HG03045 (cell line): ENCODE measurements around the gene HS2ST1.
"Not testable (repeated sequence)": the region's sequence is repeated elsewhere in the genome, so short reads cannot be mapped to it uniquely, and the experiment has no call there.

Experiments
- ATAC-seq: cut with Tn5 transposase; IDR thresholded peaks from one replicate; pipeline ENCODE4 v1.9.1; 2021; ENCODE audit warnings: mild to moderate bottlenecking, moderate library complexity; ENCODE audit not compliant: unreplicated experiment

The HS2ST1 gene

DNA sequence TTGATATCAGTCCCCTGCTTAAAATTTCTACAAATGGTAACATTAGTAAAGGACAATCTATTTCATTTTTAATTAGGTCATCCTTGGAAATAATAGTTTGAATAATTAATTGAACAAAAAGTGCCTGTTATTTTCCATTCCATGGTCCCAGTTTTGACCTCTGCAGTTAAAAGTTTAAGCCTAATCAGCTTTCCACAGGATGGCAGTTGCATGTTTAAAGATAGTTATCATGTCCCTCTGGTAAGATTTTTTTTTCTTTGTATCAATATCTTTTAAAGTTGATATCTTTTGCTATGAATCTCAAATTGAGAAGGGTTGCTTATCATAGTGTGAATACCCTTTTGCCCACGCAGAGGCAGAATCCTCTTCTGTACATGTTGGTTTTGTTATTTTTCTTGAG is 90.4 kb downstream of the HS2ST1 start:
- no peak for ATAC-seq

DNA sequence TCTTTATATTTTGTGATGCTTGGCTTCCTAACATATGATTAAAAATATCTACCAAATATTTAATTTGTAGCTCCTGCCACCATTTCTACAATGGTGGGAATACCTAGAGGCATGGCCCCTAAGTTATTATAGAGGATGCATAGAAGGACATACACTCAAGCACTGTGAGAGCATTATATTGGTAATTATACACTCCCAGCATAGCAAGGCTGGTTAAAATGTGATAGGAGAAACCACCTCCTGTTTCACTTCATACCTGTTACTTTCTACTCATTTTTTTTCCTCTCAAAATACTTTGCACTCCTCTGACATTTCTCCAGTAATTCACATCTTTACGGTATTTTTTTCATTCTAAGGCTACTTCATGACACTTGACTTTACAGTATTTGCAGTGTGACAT is 92.9 kb downstream of the HS2ST1 start:
- no peak for ATAC-seq

DNA sequence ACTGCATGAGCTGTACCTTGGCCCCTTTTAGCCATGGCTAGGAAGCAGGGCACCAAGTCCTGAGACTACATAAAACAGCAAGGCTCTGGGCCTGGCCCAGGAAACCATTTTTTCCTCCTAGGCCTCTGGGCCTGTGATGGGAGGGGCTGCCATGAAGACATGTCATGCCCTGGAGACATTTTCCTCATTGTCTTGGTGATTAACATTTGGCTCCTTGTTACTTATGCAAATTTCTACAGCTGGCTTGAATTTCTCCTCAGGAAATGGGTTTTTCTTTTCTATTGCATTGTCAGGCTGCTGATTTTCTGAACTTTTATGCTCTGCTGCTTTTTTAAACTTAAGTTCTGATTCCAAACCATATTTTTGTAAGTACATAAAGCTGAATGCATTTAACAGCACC is 99.0 kb downstream of the HS2ST1 start:
- not testable (repeated sequence) for ATAC-seq

DNA sequence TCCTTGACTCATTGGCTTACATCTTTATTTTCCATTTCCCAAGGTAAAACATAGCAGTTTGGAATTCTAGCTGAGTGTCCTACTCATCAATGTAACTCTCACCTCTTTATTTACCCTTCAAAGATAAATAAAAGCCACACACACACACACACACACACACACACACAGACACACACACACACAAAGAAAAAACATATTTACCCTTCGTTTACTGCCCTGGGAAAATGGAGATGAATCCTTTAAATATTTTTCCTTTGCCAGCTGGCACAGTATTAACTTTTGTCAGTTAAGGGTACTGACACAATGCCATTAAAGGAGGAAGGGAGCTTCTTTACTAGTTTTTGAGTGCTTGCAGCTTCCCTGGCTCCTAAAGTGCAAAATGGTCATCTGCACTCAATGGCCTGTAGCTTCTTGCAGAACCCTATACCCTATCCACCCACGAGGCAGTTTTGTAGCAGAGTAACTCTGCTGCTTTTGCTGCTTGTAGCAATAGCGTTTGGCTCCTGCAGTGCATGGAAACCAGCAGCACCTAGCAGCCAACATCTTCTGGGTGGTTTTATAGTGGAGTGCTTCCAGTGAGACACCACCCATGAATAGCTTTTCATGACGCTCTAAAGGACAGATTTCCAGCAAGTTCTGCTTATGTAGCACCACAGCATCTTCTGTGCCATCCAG is 103.7 kb downstream of the HS2ST1 start:
- no peak for ATAC-seq

- no peak for ATAC-seq
Measured at GRCh38 chr1:87023326-87023725, 108.9 kb downstream of the HS2ST1 start.

DNA sequence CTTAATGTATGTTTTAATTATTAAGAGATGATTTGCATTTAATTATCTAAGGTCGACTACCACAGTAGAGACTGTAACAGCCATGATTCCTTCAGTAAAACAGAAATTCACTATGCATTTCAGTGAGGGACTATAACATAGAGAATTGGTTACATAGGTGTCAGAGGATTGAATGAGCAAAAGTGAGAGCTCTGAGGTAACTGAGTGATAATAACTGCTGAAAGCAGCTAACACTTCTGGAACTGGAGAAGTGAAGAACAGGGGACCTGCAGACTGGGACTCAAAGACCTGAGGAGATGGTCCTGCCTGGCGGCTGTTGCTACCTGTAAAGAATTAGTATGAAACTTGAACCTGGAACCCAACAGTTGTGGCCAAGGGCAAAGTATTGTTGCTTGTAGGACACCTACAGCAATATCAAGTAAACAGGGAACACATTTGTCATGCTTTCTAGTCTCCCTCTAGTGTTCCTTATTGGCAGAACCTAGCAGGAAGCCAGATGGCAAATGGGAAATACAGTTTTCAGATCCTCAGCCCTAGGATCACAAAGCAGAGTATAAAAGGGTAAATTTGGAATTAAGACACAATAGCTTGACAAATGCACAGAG is 110.6 kb downstream of the HS2ST1 start:
- ATAC-seq: peak; percentile 65

DNA sequence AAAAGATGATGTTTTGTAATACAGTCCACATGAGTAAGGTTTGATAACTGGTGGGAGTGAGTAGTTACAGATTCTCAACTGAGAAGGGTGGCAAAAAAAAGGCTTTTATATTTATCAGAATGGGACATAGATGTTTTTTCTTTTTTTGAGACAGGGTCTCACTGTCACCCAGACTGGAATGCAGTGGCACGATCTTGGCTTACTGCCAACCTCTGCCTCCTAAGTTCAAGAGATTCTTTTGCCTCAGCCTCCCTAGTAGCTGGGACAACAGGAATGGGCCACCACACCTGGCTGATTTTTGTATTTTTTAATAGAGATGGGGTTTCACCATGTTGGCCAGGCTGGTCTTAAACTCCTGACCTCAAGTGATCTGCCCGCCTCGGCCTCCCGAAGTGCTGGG is 113.1 kb downstream of the HS2ST1 start:
- ATAC-seq: not testable (repeated sequence)

DNA sequence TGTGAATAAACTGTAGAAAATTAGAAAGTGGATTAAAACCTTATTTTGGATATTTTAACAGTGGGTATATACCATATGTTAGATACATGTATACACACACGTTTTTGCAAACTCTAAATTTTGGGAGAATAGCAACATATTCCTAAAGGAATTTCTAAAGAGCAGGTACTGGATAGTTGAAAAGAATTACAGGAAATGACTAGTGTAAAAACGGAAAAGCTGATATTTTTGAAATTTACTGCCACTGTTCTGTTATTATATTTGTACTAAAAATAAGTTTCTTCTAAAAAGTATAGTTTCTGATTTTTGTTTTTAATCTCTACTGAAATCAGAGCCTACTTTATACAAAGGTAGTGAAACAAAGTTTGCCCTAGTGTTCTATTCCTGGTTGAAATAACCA is 114.1 kb downstream of the HS2ST1 start:
- ATAC-seq: no peak

DNA sequence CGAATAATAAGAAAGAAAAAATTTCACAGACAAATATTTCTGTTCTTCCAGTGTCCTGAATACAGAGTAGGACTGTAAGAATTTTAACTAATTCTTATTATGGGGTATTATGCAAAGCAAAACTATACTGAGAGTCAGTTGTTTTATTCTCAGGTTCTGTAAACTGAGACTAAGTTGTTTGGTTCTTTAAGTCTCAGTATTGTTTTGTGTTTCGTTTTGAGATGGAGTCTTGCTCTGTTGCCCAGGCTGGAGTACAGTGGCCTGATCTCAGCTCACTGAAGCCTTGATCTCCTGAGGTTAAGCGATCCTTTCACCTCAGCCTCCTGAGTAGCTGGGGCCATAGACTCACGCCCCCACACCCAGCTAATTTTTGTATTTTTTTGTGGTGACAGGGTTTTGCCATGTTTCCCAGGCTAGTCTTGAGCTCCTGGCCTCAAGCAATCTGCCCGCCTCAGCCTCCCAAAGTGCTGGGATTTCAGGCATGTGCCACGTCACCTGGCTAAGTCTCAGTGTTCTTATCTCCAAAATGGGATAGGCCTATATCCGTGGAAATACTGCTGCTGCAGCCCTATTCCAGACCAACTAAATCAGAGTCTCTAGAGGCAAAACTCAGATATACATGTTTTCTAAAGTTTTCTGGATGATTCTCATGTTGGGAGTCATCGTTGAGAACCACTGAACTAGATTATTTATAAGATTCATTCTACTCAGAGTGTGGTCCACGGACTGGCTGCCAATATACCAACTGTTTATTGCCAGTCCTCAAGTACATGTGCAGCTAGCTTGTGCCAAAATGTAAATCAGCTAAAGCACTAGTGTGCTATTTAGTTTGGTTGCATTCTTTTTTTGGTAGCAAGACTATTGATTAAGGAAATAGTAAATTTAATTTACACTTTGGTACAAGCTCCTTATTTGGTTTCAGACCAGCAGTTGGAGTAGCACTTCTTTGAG is 116.6 kb downstream of the HS2ST1 start:
- peak; percentile 96 for ATAC-seq

- ATAC-seq: no peak
Measured at GRCh38 chr1:87034351-87034750, 119.9 kb downstream of the HS2ST1 start.

DNA sequence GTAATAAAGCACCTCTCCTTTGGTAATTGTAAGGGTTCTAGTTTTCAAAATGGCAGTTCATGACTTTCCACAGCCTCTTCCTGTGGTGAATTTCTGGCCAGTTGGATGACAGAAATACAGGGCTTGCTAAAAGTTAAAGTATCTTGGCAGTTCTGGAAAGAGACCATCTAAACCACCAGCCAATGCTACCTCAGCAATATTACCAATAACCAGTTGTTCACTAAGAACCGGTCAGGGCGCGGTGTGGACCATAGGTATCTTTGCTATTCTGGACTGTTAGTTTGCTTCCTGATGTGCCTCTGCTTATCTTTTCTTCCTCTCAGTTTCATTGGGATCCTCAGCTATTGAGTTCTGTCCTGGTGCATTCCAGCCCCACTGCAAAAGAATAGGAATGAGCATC is 124.7 kb downstream of the HS2ST1 start:
- no peak for ATAC-seq

GRCh38 chr1:87042111-87042811 is 127.8 kb downstream of the HS2ST1 start:
- no peak for ATAC-seq

DNA sequence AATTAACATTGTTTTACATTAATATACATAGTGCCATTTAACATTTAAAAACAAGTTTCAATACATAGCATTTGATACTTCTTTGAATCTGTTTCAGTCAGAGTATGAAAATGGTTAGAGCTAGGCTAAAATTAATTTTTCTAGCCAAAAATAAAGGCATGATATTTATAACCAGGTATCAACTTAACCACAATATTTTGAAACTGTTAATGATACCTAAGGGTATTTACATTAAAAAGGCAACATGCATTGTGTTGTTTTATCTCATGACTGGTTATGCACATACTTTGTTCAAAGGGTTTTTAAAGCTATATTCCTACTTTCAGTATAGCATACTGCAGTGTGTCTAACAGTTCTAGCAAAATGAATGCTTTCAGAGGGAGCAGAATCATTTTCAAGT is 130.0 kb downstream of the HS2ST1 start:
- no peak for ATAC-seq

DNA sequence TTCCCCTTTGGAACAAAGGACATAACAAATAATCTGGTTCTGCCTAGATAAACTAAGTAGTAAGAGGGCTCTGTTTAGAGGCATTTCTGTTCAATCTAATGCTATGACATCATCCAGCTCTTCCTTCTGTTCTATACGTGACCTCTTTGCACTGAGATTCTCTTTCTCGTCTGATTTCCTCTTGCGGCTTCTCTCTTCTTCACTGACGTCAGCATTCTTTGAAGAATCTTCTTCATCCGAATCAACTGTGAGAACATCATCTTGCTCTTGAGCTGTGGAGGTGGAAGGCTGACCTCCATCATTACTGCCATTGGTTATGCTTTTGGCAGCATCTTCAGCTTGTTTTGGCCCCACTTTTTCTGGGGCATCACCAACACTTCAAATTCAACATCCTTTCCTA is 130.4 kb downstream of the HS2ST1 start:
- no peak for ATAC-seq

DNA sequence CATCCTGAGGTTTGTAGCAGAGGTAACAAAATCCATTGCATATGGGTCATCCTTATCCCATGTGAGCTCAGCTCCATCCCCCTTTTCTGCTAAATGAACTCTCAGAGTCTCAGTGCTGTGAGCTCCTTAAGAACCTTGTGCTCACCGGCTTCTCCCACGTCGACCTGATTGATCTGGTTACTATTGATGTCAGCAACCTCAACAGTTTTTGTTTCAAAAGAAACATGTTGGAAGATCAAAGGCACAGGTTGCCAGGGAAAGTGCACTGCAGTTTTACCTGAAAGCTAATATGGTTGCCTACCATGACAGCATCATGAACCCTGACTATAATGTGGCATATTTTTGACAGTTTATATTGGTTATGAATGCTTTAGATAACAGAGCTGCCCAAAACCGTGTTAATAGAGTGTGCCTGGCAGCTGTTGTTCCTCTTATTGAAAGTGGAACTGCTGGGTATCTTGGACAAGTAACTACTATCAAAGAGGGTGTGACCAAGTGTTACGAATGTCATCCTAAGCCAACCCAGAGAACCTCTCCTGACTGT is 131.4 kb downstream of the HS2ST1 start:
- ATAC-seq: peak; percentile 51

DNA sequence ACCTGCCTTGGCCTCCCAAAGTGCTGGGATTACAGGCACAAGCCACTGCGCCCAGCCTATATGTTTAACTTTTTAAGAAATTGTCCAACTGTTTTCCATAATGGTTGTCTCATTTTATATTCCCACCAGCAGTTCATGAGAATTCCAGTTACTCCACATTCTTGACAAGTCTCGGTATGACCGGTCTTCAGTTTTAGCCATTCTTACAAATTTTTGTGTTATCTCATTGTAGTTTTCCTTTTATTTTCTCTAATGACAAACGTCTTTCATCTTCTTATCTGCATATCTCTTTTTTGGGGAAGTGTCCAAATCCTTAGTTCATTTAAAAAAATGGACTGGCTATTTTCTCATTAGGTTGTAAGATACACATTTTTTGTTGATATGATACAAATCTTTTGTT is 132.5 kb downstream of the HS2ST1 start:
- no peak for ATAC-seq

DNA sequence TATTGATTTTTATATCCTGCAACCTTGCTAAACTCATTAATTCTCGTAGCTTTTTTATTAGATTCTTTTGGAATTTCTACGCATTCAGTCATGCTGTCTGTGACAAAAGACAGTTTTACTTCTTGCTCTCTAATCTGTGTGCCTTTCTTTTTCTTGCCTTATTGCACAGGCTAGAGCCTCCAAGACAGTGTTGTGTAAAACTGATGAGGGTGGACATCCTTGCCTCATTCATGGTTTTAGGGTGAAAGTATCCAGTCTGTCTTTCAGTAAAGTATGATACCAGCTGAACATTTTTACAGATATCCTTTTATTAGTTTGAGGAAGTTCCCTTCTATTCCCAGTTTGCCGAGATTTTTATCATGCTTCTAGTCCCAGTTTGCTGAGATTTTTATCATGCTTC is 133.8 kb downstream of the HS2ST1 start:
- ATAC-seq: no peak

GRCh38 chr1:87051965-87052364 is 137.5 kb downstream of the HS2ST1 start:
- no peak for ATAC-seq

- no peak for ATAC-seq
Measured at GRCh38 chr1:87052400-87052799, 138.0 kb downstream of the HS2ST1 start.

- ATAC-seq: no peak
Measured at GRCh38 chr1:87052961-87053360, 138.5 kb downstream of the HS2ST1 start.

- ATAC-seq: no peak
Measured at GRCh38 chr1:87053446-87053845, 139.0 kb downstream of the HS2ST1 start.
